ENCODE results near the gene CLDN20.
"Not testable (repeated sequence)": the region's sequence is repeated elsewhere in the genome, so short reads cannot be mapped to it uniquely, and the experiment has no call there.

The CLDN20 gene

GRCh38 chr6:155271145-155271544 is 7.3 kb downstream of the CLDN20 start:
- no peak for DNase-seq

DNA sequence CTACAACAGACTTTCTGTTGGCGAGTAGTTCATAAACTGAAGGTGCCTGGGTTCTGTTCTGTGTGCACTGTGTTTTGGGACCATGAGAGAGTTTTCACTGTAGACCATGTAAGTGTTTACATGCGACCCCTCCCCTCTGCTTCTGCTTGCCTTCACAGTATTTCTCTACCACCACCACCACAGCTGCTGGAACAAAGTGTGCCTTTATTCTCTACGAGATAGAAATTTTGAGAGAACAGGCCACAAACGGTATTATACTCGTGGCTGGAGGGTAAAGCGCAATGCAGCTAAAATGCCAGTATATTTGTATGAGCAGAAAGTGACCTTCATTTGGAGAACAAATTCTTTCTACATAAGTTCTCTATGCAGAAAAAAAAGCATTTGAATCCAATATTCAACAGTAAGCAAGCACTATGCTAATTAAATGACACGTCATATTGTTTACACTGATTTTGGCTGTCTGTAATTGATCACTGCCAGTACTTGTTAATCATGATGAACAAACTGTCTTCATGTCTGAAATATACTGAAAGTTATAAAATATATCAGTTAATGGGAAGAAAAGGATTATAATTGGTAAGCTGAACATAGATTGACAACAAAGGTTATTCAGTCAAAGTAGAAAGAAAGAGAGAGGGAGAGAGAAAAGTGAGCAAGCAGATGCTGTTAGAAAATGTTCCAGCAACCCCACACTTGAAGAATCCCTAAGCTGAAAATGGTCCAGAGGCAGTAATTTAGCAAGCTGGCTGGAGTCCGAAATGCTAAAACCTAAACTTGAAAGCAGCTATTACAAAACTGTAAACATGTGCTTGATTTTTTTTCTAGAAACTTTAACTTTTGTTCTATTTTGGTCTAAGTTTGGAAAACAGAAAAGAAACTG is 8.8 kb downstream of the CLDN20 start:
- no peak for DNase-seq

DNA sequence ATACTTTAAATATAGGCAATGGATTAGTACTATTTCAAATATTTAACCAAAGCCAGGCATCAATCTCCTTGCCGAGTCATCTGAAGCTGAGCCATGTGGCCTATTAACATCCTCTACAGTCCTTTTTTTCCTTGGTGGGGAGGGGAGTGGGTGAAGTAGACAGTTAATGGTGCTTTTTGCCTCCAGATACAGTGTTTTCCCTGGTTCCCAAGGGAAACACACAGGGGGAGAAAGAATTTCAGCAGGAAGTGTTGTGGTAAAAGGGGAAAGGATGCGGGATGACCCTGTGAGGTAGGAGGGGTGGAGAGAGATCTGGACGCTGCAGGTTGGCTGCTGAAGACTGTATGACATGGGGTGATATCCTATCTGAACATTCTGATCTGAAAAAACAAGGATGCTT is 9.6 kb downstream of the CLDN20 start:
- peak; percentile 20 for DNase-seq

GRCh38 chr6:155274106-155274505 is 10.3 kb downstream of the CLDN20 start:
- no peak for DNase-seq

- no peak for DNase-seq
Observed at GRCh38 chr6:155274533-155274932, 10.7 kb downstream of the CLDN20 start.

DNA sequence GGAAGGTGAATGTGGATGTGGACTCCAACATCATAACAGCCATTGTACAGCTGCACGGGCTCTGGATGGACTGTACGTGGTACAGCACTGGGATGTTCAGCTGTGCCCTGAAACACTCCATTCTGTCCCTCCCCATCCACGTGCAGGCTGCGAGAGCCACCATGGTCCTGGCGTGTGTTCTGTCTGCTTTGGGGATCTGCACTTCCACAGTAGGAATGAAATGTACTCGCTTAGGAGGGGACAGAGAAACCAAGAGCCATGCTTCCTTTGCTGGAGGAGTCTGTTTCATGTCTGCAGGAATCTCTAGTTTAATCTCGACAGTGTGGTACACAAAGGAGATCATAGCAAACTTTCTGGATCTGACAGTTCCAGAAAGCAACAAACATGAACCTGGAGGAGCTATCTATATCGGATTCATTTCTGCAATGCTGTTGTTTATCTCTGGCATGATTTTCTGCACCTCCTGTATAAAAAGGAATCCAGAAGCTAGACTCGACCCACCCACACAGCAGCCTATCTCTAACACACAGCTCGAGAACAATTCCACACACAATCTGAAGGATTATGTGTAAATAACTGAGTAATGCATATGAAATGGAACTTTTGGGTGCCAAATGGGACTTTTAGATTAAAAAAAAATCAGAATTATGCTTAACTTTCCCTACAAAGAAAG is 12.1 kb downstream of the CLDN20 start:
- DNase-seq = no peak

GRCh38 chr6:155276638-155277037 is 12.8 kb downstream of the CLDN20 start:
- DNase-seq = no peak

DNA sequence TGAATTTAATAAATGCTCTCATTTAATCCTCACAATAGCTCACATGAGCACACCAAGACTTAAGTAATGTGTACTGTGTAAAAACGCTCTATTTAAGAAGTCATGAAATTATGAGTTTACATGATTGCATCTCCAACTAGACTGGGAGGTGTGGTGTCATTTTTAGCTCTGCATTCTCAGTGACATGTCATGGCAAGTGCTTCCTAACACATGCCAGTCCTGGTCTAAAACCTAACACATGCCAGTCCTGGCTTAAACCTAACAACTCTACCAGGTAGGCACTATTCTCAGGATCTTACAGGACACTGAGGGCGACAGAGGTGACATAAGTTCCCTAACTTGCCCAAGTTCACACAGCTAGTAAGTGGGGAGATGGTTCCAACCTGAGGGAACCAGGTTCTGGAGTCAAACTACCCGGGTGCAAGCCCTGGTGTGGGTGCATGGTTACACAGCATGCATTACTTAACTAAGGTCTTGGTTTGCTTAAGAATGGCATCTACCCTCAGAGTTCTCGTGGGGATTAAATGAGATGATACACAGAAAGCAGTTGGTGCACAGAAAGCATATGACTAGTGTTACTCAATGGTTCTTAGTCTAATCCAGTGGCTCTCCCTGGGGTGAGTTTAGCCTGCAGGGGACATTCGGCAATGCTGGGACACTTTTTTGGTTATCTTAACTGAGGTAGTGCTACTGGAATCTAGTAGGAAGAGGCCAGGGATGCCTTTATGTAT is 14.7 kb downstream of the CLDN20 start:
- DNase-seq = no peak

- no peak for DNase-seq
Observed at GRCh38 chr6:155284775-155285174, 21.0 kb downstream of the CLDN20 start.

DNA sequence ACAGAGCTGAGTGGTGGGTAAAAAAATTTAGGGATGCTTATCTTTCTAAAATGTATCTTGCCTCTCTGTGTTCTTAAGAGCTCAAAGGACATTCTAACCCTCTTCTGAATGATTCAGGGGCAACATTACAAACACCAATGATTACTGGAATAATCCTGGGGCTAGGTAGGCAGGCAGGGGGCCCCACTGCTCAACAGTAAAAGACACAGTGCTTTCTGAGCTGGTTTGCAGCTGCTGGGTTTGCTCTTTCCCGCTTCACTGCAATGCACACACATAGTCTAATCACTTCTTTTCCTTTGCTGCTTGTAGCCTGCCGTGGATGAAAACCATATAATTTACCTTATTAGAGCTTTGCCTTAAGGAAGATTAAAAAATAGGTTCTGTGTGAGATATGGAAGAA is 23.9 kb downstream of the CLDN20 start:
- peak; percentile 67 for DNase-seq

- no peak for DNase-seq
Observed at GRCh38 chr6:155290491-155290890, 26.7 kb downstream of the CLDN20 start.

GRCh38 chr6:155291291-155291690 is 27.5 kb downstream of the CLDN20 start:
- DNase-seq = no peak

DNA sequence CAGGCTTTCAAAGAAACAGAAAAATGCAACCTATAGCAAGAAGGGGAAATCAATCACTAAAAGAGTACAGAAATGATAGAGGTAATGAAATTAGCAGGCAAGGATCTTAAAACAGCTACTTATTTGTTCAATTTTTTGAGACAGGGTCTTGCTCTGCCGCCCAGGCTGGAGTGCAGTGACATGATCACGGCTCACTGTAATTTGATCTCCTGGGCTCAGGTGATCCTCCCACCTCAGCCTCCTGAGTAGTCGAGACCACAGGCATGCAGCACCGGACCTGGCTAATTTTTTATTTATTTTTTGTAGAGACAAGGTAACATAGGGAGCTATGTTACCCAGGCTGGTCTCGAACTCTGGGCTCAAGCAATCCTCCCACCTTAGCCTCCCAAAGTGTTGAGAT is 28.9 kb downstream of the CLDN20 start:
- no peak for DNase-seq

GRCh38 chr6:155297669-155298068 is 33.9 kb downstream of the CLDN20 start:
- DNase-seq = no peak

GRCh38 chr6:155301867-155302266 is 38.1 kb downstream of the CLDN20 start:
- DNase-seq = no peak

- no peak for DNase-seq
Observed at GRCh38 chr6:155303361-155303870, 39.6 kb downstream of the CLDN20 start.

DNA sequence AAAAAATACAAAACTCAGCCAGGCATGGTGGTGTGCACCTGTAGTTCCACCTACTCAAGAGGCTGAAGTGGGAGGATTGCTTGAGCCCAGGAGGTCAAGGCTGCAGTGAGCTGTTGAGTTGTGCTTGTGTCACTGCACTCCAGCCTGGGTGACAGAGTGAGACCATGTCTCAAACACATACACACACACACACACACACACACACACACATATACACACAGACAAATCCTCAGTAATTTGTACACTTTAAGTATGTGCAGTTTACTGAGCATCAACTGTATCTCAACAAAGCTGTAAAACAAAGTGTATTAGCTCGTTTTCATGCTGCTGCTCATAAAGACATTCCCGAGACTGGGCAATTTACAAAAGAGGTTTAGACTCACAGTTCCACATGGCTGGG is 43.1 kb downstream of the CLDN20 start:
- DNase-seq = no peak

DNA sequence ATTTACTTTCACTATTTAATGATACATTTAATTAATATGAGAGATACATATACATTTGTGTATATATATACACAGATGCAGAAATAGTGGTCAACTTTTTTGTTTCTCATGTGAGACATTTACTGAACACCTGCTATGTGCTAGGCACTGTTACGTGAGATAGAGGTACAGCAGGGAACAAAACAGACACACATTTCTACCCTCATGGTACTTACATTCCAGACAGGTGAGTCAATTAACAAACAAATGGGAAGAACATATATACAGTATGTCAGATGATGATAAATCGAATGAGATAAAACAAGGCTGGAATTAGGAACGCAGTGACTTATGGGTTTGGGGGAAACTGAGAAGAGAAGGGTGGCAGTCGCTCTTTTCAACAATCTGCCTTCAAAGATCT is 45.3 kb downstream of the CLDN20 start:
- no peak for DNase-seq

GRCh38 chr6:155310596-155310995 is 46.8 kb downstream of the CLDN20 start:
- no peak for DNase-seq

DNA sequence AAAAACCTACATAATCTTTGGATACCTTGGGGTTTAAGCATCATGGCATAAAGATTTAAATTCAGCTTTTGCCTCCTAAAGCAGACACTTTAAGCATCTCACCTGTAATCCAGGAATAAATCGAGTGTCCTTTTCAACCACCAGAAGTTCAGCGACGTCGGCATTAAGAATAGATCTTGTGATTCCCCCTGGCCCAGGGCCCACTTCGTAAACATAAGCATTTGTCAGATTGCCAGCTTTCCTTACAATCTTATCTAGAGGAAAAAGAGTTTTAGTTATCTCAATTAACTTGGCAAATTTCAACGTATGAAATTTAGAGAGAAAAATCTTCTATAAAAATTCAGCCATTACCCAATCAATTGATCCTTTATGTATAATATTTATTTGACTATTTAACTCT is 47.3 kb downstream of the CLDN20 start:
- peak; percentile 20 for DNase-seq

DNA sequence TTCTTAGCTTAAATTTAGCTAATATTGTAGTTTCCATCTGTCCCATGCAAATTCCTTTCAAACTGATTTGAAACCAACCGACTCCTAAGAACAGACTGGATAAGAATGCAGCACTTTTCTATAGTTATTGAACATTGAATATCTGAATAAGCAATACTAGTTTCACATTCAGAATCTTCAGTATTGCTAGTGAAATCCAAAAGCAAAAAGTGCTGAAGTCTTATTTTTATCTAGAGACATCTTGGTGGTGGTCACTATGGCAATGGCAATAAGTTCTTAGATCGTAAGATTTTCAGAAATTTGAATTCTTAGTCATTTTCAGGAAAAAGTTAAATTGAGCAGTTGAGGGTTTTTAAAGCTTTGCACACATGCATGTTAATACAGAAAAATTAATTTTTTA is 47.8 kb downstream of the CLDN20 start:
- DNase-seq = no peak

DNA sequence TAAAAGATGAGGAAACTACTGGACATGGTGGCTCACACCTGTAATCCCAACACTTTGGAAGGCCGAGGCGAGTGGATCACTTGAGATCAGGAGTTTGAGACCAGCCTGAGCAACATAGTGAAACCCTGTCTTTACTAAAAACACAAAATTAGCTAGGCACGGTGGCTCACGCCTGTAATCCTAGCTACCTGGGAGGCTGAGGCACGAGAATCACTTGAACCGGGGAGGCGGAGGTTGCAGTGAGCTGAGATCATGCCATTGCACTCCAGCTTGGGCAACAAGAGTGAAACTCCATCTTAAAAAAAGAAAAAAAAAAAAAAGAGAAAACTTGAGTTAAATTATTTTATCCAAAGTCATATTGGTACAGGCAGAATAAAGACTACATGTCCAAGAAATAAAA is 49.1 kb downstream of the CLDN20 start:
- DNase-seq = not testable (repeated sequence)

DNA sequence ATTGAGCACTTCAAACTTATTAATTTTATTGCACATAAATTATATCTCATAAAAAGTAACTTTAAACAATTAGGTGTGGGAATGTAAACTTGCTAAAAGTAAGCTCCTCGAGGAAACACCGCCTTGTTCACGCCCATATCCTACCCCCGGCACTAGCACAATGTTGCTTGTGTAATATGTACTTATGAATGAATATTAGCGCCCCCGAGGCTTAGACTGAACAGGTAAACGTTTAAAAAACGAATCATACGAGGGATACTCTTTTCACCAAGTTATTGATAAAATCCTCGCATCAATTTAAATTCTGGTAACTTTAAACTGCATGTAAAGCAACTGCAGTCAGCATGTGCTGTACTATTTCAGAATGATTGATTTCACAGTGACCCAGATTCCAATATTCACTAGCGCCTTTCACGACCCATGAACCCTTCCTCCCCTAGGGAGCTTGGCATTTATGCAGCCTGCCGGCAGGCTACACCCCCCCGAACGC is 49.8 kb downstream of the CLDN20 start:
- DNase-seq = peak; percentile 65
